HUES48 (cell line): Measurements from ENCODE around the gene NRGN.
A peak's percentile ranks its signal among the peaks of the same experiment; 100 is the strongest.

ENCODE experiments used
- H3K27ac ChIP-seq: one replicate; pipeline ENCODE4 v1.7.0; 2013; ENCODE audit warnings: low read depth, low read length, inconsistent platforms
- H3K27me3 ChIP-seq: 2 replicates; pipeline ENCODE4 v1.6.1; 2013; ENCODE audit warnings: mild to moderate bottlenecking, low read length; ENCODE audit not compliant: control insufficient read depth, insufficient read depth
- H3K36me3 ChIP-seq: 2 replicates; pipeline ENCODE4 v1.6.1; 2013; ENCODE audit warnings: low read length; ENCODE audit not compliant: control insufficient read depth, insufficient read depth
- H3K4me1 ChIP-seq: 2 replicates; pipeline ENCODE4 v1.6.1; 2013; ENCODE audit warnings: mild to moderate bottlenecking, low read length; ENCODE audit not compliant: control insufficient read depth, insufficient read depth
- H3K4me3 ChIP-seq: 2 replicates; pipeline ENCODE4 v1.5.1; 2013; ENCODE audit warnings: mild to moderate bottlenecking, low read depth, low read length
- H3K9ac ChIP-seq: 2 replicates; pipeline ENCODE4 v1.6.1; 2013; ENCODE audit warnings: mild to moderate bottlenecking, low read depth, low read length, moderate library complexity
- H3K9me3 ChIP-seq: 2 replicates; pipeline ENCODE4 v1.6.1; 2013; ENCODE audit warnings: low read length; ENCODE audit not compliant: control insufficient read depth, insufficient read depth

Gene NRGN

GRCh38 chr11:124751391-124751740, 11.6 kb downstream of the NRGN start:
- Histone ChIP-seq H3K9ac (no peak overlapping the region), H3K36me3 (no peaks in the 10 kb centered on the region)

DNA sequence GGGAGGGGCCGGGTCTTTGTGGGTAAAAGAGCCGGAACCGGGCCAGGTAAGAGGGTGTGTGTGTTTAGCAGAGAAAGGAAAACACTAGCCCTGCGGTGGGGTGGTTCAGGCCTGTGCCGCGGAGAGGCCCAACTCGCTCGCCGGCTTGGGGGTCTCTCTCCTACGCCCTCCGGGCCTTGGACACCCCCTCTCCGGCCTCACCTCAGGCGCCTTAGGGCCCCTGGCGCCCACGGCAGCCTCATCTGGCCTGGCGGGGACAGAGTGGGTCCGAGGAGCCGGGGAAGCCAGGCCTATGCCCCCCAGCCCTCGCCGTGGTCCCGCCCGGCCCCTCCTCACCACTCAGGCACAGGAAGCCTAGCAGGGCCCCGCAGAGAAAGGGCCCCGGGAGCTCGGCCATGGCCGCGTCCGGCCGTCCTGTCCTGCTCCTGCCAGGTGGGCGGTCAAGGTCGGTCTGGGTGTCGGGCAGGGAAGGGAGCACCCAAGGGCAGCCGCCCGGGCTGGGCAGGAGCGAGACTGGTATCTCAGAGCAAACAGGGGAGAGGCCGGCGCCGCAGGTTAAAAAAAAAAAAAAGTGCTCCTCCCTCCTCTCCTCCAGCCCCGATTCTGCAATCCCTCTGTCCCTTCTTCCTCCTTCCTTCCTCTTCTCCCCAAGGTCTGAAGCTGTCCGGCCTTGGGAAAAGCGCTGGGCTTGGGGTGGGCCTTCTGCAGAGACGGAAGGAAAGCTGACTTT, 12.2 kb downstream of the NRGN start, which contains the start of gene VSIG2:
Gene VSIG2 (minus strand): TSS at position 515 of the 730 bp plus-strand sequence. CDS start 118 bp downstream, at position 397.
- Histone ChIP-seq H3K27me3 (peaks cover 100% of the 10 kb centered on the region), H3K4me1 (peaks cover 23% of the 10 kb centered on the region), H3K27ac (no peak within 1 kb of the TSS), H3K4me3 (peak within 1 kb of the TSS; percentile 57), H3K9ac (no peak within 1 kb of the TSS), H3K9me3 (no peaks in the 10 kb centered on the region), H3K36me3 (no peaks in the 10 kb centered on the region)

More at GRCh38 chr11:124751391-124751740, 11.6 kb downstream of the NRGN start:
- H3K27me3 ChIP-seq, result peaks cover 99% of the 10 kb centered on the region
- peaks cover 17% of the 10 kb centered on the region for H3K4me1 ChIP-seq
- H3K9me3 ChIP-seq, result no peaks in the 10 kb centered on the region
- H3K4me3 ChIP-seq, result peak overlapping the region; percentile 57; the same call in 1 of the 2 replicates
- no peak overlapping the region for H3K27ac ChIP-seq

DNA sequence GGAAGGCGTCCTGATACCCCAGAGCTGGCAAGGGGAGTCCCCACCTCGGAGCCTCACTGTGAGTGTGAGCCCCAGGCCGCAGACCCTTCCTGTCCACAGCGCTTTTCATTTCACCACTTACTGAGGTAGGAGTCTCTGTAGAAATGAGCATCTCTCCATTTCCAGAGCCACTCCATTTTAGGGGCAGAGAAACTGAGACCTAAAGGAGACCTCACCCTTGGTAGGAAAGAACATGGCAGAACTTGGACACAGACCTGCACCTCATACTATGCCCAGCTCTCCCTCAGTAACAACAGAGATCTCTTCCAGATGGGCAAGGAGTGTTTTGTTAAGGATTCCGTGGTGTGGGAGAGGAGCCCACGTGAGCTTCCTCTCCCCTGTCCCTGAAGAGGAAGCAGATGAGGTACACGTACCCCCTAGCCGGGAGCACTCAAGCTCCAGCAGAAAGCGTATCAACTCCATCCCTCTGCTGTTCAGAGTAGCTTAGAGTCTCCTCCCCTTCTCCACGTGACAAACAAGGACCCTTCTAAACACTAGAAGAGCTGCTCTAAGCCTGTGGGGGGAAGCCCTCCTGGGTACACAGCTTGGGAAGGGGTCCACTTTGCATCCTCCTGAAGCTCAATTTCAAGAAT, 12.8 kb downstream of the NRGN start:
- Histone ChIP-seq H3K4me1 (peaks cover 17% of the 10 kb centered on the region), H3K9ac (no peak overlapping the region), H3K4me3 (peak overlapping the region; percentile 57), H3K27me3 (peaks cover 100% of the 10 kb centered on the region), H3K9me3 (no peaks in the 10 kb centered on the region), H3K27ac (no peak overlapping the region), H3K36me3 (no peaks in the 10 kb centered on the region)

- H3K27ac ChIP-seq, result no peak overlapping the region
- peaks cover 100% of the 10 kb centered on the region for H3K27me3 ChIP-seq
- no peaks in the 10 kb centered on the region for H3K36me3 ChIP-seq
- H3K9me3 ChIP-seq, result no peaks in the 10 kb centered on the region
- H3K9ac ChIP-seq, result no peak overlapping the region
- H3K4me1 ChIP-seq, result peaks cover 15% of the 10 kb centered on the region
- H3K4me3 ChIP-seq, result no peak overlapping the region
Measured at GRCh38 chr11:124753205-124753604, 13.5 kb downstream of the NRGN start.

- Histone ChIP-seq H3K9ac (no peak overlapping the region), H3K27ac (no peak overlapping the region), H3K27me3 (peaks cover 100% of the 10 kb centered on the region), H3K36me3 (no peaks in the 10 kb centered on the region), H3K4me1 (peaks cover 17% of the 10 kb centered on the region), H3K9me3 (no peaks in the 10 kb centered on the region), H3K4me3 (no peak overlapping the region)
Measured at GRCh38 chr11:124753624-124754023, 13.9 kb downstream of the NRGN start.

DNA sequence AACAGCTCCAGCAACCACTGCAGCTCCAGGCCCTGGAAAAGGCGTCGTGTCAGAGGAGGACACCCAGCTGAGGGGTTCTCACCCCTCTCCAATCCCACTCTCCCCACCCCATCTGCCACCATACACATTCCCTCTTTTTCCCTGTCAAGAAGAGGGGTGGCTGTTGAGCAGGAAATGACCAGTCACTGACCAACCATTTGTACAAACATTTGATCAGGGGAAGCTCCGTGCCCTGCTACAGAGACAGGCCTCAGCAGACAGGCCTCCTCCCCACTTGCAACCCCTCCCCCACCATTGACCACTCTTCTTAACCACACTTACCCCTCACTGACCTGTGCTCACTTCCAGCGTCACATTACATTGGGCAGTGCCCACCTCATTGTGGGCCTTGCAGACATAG, 14.6 kb downstream of the NRGN start:
- Histone ChIP-seq H3K9me3 (no peaks in the 10 kb centered on the region), H3K36me3 (no peaks in the 10 kb centered on the region), H3K9ac (no peak overlapping the region), H3K27me3 (peaks cover 100% of the 10 kb centered on the region), H3K4me3 (no peak overlapping the region), H3K4me1 (peaks cover 24% of the 10 kb centered on the region), H3K27ac (no peak overlapping the region)

DNA sequence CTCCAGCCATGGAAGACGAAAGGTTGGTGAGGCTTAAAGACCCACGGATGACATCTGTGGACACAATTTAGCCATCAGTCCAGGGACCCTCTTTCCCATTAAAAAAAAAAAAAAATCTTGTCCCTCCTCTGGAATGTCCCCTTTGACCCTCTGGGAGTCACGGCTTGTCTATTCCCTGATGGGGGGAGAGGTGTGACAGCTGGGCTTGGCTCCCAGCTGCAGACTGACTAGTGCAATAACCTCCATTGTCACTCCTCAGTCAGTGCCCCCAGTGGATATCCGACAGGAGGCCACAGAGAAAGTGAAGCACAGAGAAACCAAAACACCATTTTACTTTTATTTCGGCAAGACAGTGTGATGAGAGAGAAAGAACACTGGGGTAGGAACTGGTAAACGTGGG, 15.0 kb downstream of the NRGN start:
- peaks cover 100% of the 10 kb centered on the region for H3K27me3 ChIP-seq
- no peaks in the 10 kb centered on the region for H3K36me3 ChIP-seq
- H3K4me1 ChIP-seq, result peaks cover 27% of the 10 kb centered on the region
- H3K27ac ChIP-seq, result no peak overlapping the region
- no peak overlapping the region for H3K4me3 ChIP-seq
- H3K9me3 ChIP-seq, result no peaks in the 10 kb centered on the region
- H3K9ac ChIP-seq, result no peak overlapping the region

GRCh38 chr11:124756033-124756752, 16.5 kb downstream of the NRGN start:
- Histone ChIP-seq H3K27ac (no peak overlapping the region), H3K36me3 (no peaks in the 10 kb centered on the region), H3K9me3 (no peaks in the 10 kb centered on the region), H3K27me3 (peaks cover 100% of the 10 kb centered on the region), H3K4me3 (no peak overlapping the region), H3K9ac (no peak overlapping the region), H3K4me1 (peaks cover 40% of the 10 kb centered on the region)

DNA sequence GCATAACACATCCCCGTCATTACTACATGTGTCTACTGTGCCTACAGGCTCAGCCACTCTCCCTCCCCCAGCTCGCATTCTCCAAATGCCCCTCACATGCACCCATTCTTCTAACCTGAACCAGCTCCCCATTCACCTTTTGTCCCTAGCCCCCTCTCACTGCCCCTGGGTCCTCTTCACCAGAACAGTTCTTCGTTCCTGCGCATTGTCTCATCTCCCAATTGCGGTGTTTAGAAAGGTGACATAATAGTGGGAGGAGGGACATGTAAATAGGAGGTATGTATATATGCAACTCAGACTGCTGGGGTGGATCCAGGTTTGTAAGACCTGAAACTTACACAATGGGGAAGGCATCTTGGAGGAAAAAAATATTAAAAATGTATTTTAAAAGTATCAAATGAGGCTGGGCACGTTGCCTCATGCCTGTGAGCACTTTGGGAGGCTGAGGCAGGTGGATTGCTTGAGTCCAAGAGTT, 17.0 kb downstream of the NRGN start:
- Histone ChIP-seq H3K4me3 (no peak overlapping the region), H3K9ac (no peak overlapping the region), H3K36me3 (no peaks in the 10 kb centered on the region), H3K27me3 (peaks cover 100% of the 10 kb centered on the region), H3K27ac (no peak overlapping the region), H3K9me3 (no peaks in the 10 kb centered on the region), H3K4me1 (peaks cover 42% of the 10 kb centered on the region)

DNA sequence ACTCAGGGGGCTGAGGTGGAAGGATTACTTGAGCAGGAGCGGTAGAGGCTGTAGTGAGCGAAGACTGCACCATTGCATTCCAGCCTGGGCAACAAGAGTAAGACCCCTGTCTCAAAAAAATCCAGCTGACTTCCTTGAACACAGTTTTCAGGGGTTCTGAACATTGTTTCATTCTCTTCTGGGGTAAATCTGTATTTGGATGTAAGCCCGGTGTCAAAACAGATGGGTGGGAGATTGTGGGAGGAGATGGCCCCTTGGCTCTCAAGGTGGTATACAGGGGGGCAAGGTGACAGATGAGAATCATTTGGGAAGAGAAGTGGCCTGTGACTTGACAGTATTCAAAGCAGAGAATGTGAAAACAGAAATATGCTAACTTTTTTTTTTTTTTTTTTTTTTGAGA, 17.6 kb downstream of the NRGN start:
- Histone ChIP-seq H3K4me1 (peaks cover 43% of the 10 kb centered on the region), H3K9me3 (no peaks in the 10 kb centered on the region), H3K4me3 (no peak overlapping the region), H3K27me3 (peaks cover 100% of the 10 kb centered on the region), H3K36me3 (no peaks in the 10 kb centered on the region), H3K27ac (no peak overlapping the region), H3K9ac (no peak overlapping the region)
